ENCODE measurements around the gene XYLT1.
"Not testable (repeated sequence)": the region's sequence is repeated elsewhere in the genome, so short reads cannot be mapped to it uniquely, and the experiment has no call there.

Gene XYLT1

GRCh38 chr16:17307504-17307903 is 163.3 kb downstream of the XYLT1 start:
- Mint-ChIP-seq H3K36me3 (peaks cover 2% of the 10 kb centered on the region), H3K4me3 (no peak overlapping the region), H3K4me1 (peaks cover 56% of the 10 kb centered on the region), H3K9me3 (no peaks in the 10 kb centered on the region), H3K27me3 (no peaks in the 10 kb centered on the region), H3K27ac (no peak overlapping the region)

GRCh38 chr16:17306745-17307144 is 164.0 kb downstream of the XYLT1 start:
- Mint-ChIP-seq H3K36me3 (peaks cover 2% of the 10 kb centered on the region), H3K9me3 (no peaks in the 10 kb centered on the region), H3K27ac (no peak overlapping the region), H3K4me1 (peaks cover 54% of the 10 kb centered on the region), H3K4me3 (no peak overlapping the region), H3K27me3 (no peaks in the 10 kb centered on the region)

GRCh38 chr16:17306211-17306610 is 164.5 kb downstream of the XYLT1 start:
- Mint-ChIP-seq H3K27ac (peak overlapping the region; percentile 35), H3K4me1 (peaks cover 51% of the 10 kb centered on the region)
- not testable (repeated sequence) for H3K36me3 Mint-ChIP-seq, H3K4me3 Mint-ChIP-seq, H3K27me3 Mint-ChIP-seq, H3K9me3 Mint-ChIP-seq

- Mint-ChIP-seq H3K4me3 (no peak overlapping the region), H3K9me3 (no peaks in the 10 kb centered on the region), H3K36me3 (peaks cover 2% of the 10 kb centered on the region), H3K4me1 (peaks cover 51% of the 10 kb centered on the region), H3K27me3 (no peaks in the 10 kb centered on the region), H3K27ac (peak overlapping the region; percentile 35)
Measured at GRCh38 chr16:17305694-17306093, 165.1 kb downstream of the XYLT1 start.

GRCh38 chr16:17304491-17305119 is 166.2 kb downstream of the XYLT1 start:
- no peaks in the 10 kb centered on the region for H3K9me3 Mint-ChIP-seq
- H3K27me3 Mint-ChIP-seq = no peaks in the 10 kb centered on the region
- H3K4me3 Mint-ChIP-seq = no peak overlapping the region
- H3K4me1 Mint-ChIP-seq = peaks cover 44% of the 10 kb centered on the region
- H3K27ac Mint-ChIP-seq = no peak overlapping the region
- H3K36me3 Mint-ChIP-seq = no peaks in the 10 kb centered on the region

GRCh38 chr16:17304106-17304490 is 166.7 kb downstream of the XYLT1 start:
- Mint-ChIP-seq H3K9me3 (no peaks in the 10 kb centered on the region), H3K4me1 (peaks cover 41% of the 10 kb centered on the region), H3K27ac (no peak overlapping the region), H3K36me3 (no peaks in the 10 kb centered on the region), H3K27me3 (no peaks in the 10 kb centered on the region), H3K4me3 (no peak overlapping the region)

GRCh38 chr16:17303101-17303500 is 167.7 kb downstream of the XYLT1 start:
- H3K27ac Mint-ChIP-seq = no peak overlapping the region
- no peaks in the 10 kb centered on the region for H3K9me3 Mint-ChIP-seq
- H3K27me3 Mint-ChIP-seq = no peaks in the 10 kb centered on the region
- no peaks in the 10 kb centered on the region for H3K36me3 Mint-ChIP-seq
- no peak overlapping the region for H3K4me3 Mint-ChIP-seq
- peaks cover 38% of the 10 kb centered on the region for H3K4me1 Mint-ChIP-seq

GRCh38 chr16:17302620-17303019 is 168.1 kb downstream of the XYLT1 start:
- H3K27ac Mint-ChIP-seq = no peak overlapping the region
- no peaks in the 10 kb centered on the region for H3K36me3 Mint-ChIP-seq
- H3K4me3 Mint-ChIP-seq = no peak overlapping the region
- no peaks in the 10 kb centered on the region for H3K27me3 Mint-ChIP-seq
- peaks cover 33% of the 10 kb centered on the region for H3K4me1 Mint-ChIP-seq
- H3K9me3 Mint-ChIP-seq = no peaks in the 10 kb centered on the region

GRCh38 chr16:17302214-17302613 is 168.5 kb downstream of the XYLT1 start:
- Mint-ChIP-seq H3K27me3 (no peaks in the 10 kb centered on the region), H3K9me3 (no peaks in the 10 kb centered on the region), H3K4me1 (peaks cover 30% of the 10 kb centered on the region), H3K27ac (no peak overlapping the region), H3K36me3 (no peaks in the 10 kb centered on the region), H3K4me3 (no peak overlapping the region)

- Mint-ChIP-seq H3K4me1 (peaks cover 27% of the 10 kb centered on the region), H3K27me3 (no peaks in the 10 kb centered on the region), H3K27ac (no peak overlapping the region)
Measured at GRCh38 chr16:17301593-17302135, 169.1 kb downstream of the XYLT1 start.

GRCh38 chr16:17301184-17301583 is 169.6 kb downstream of the XYLT1 start:
- Mint-ChIP-seq H3K36me3 (no peaks in the 10 kb centered on the region), H3K27me3 (no peaks in the 10 kb centered on the region), H3K4me3 (no peak overlapping the region), H3K9me3 (no peaks in the 10 kb centered on the region), H3K4me1 (peaks cover 25% of the 10 kb centered on the region), H3K27ac (no peak overlapping the region)

More at GRCh38 chr16:17301593-17302135, 169.1 kb downstream of the XYLT1 start:
- H3K4me3 Mint-ChIP-seq = no peak overlapping the region
- H3K36me3 Mint-ChIP-seq = no peaks in the 10 kb centered on the region
- H3K9me3 Mint-ChIP-seq = no peaks in the 10 kb centered on the region

- Mint-ChIP-seq H3K9me3 (no peaks in the 10 kb centered on the region), H3K27me3 (no peaks in the 10 kb centered on the region), H3K27ac (no peak overlapping the region), H3K4me3 (no peak overlapping the region), H3K36me3 (no peaks in the 10 kb centered on the region), H3K4me1 (peaks cover 16% of the 10 kb centered on the region)
Measured at GRCh38 chr16:17299790-17300189, 171.0 kb downstream of the XYLT1 start.

GRCh38 chr16:17298238-17298637 is 172.5 kb downstream of the XYLT1 start:
- Mint-ChIP-seq H3K27me3 (no peaks in the 10 kb centered on the region), H3K9me3 (no peaks in the 10 kb centered on the region), H3K4me1 (peaks cover 11% of the 10 kb centered on the region)

GRCh38 chr16:17296431-17296830 is 174.3 kb downstream of the XYLT1 start:
- Mint-ChIP-seq H3K4me1 (peaks cover 6% of the 10 kb centered on the region), H3K27me3 (no peaks in the 10 kb centered on the region), H3K4me3 (no peak overlapping the region), H3K9me3 (no peaks in the 10 kb centered on the region), H3K27ac (no peak overlapping the region), H3K36me3 (peaks cover 2% of the 10 kb centered on the region)

More at GRCh38 chr16:17298238-17298637, 172.5 kb downstream of the XYLT1 start:
- Mint-ChIP-seq H3K36me3 (no peaks in the 10 kb centered on the region), H3K4me3 (no peak overlapping the region), H3K27ac (no peak overlapping the region)

GRCh38 chr16:17295948-17296347 is 174.8 kb downstream of the XYLT1 start:
- no peak overlapping the region for H3K4me3 Mint-ChIP-seq
- peaks cover 6% of the 10 kb centered on the region for H3K4me1 Mint-ChIP-seq
- H3K27me3 Mint-ChIP-seq = no peaks in the 10 kb centered on the region
- H3K27ac Mint-ChIP-seq = no peak overlapping the region
- H3K9me3 Mint-ChIP-seq = no peaks in the 10 kb centered on the region
- H3K36me3 Mint-ChIP-seq = peaks cover 2% of the 10 kb centered on the region

GRCh38 chr16:17294856-17295255 is 175.9 kb downstream of the XYLT1 start:
- no peaks in the 10 kb centered on the region for H3K9me3 Mint-ChIP-seq
- peaks cover 6% of the 10 kb centered on the region for H3K4me1 Mint-ChIP-seq
- no peak overlapping the region for H3K4me3 Mint-ChIP-seq
- no peak overlapping the region for H3K27ac Mint-ChIP-seq
- peaks cover 2% of the 10 kb centered on the region for H3K36me3 Mint-ChIP-seq
- H3K27me3 Mint-ChIP-seq = no peaks in the 10 kb centered on the region
